ENCODE measurements around the gene ARHGDIB. TPM values are rescaled to one million over a fixed set of nuclear protein-coding genes. Genes with fewer than 3 reads are reported as not detected.
A peak's percentile ranks its signal among the peaks of the same experiment; 100 is the strongest.

Gene ARHGDIB
- total RNA-seq, 4 donors from 2014 or later, result 128 to 259 (median 205) TPM

- DNase-seq (ENCODE audit: low spot score) (no peak), ATAC-seq (ENCODE audit: low FRiP score) (no peak)
- TF ChIP-seq, protein P1, sequence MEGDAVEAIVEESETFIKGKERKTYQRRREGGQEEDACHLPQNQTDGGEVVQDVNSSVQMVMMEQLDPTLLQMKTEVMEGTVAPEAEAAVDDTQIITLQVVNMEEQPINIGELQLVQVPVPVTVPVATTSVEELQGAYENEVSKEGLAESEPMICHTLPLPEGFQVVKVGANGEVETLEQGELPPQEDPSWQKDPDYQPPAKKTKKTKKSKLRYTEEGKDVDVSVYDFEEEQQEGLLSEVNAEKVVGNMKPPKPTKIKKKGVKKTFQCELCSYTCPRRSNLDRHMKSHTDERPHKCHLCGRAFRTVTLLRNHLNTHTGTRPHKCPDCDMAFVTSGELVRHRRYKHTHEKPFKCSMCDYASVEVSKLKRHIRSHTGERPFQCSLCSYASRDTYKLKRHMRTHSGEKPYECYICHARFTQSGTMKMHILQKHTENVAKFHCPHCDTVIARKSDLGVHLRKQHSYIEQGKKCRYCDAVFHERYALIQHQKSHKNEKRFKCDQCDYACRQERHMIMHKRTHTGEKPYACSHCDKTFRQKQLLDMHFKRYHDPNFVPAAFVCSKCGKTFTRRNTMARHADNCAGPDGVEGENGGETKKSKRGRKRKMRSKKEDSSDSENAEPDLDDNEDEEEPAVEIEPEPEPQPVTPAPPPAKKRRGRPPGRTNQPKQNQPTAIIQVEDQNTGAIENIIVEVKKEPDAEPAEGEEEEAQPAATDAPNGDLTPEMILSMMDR (IDR thresholded peaks at IDR 0.05), result no peak
Measured at GRCh38 chr12:14962797-14963196, 1.4 kb upstream of the ARHGDIB start.

GRCh38 chr12:14962153-14962539 is 745 bp upstream of the ARHGDIB start:
- DNase-seq (ENCODE audit: low spot score), result no peak
- no peak for ATAC-seq (ENCODE audit: low FRiP score)
- TF ChIP-seq, protein P1 (IDR thresholded peaks at IDR 0.05), result no peak

GRCh38 chr12:14960548-14961465 is 594 bp downstream of the ARHGDIB start:
- DNase-seq (ENCODE audit: low spot score), result no peak
- ATAC-seq (ENCODE audit: low FRiP score), result peak; percentile 63
- TF ChIP-seq, protein P1 (IDR thresholded peaks at IDR 0.05), result no peak

- DNase-seq (ENCODE audit: low spot score) (no peak), ATAC-seq (ENCODE audit: low FRiP score) (no peak)
Measured at GRCh38 chr12:14959916-14960496, 1.4 kb downstream of the ARHGDIB start.

GRCh38 chr12:14959463-14959862 is 1.9 kb downstream of the ARHGDIB start:
- DNase-seq (ENCODE audit: low spot score) (no peak), ATAC-seq (ENCODE audit: low FRiP score) (no peak)
- TF ChIP-seq, protein P1 (IDR thresholded peaks at IDR 0.05), result no peak

More at GRCh38 chr12:14959916-14960496, 1.4 kb downstream of the ARHGDIB start:
- TF ChIP-seq, protein P1 (IDR thresholded peaks at IDR 0.05), result no peak

- TF ChIP-seq, protein P1 (IDR thresholded peaks at IDR 0.05), result no peak
- DNase-seq (ENCODE audit: low spot score), result no peak
- ATAC-seq (ENCODE audit: low FRiP score), result no peak
Measured at GRCh38 chr12:14959126-14959440, 2.3 kb downstream of the ARHGDIB start.

Measured in omental fat pad (tissue), 4 donors.